ENCODE results near the gene LSS.
A peak's percentile ranks its signal among the peaks of the same experiment; 100 is the strongest.

The LSS gene

DNA sequence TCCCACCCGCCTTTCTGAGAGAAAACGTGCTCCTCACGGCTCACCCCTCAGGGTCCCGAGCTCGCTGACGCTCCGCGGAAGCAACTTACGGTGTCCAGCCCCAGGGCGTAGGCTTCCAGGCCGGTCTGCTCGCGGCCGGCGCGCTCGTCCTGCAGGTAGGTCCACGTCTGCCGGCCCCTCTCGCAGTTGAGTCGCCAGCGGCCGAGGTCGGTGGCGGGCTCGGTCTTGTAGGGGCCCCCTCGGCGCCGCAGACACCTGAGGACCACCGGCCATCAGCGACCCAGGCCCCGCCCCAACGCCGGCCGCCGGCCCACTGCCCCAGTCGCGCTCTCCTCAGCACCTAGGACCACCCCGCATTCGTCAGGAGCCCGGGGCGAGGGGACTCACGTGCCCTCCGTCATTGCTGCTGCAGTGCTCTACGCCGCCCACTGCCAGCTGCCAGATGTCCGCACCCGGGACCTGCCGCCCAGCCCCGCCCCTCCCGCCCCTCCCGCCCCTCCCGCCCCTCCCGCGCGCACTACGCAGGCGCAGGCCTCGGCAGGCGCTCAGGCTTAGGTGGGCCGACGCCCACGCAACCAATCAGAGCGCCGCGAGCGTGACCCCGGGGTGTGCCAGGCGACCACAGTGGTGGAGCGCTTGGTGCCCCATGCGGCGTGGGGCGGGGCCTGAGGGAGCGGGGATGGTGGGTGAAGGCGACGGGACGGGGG is at the start of gene LSS:
Gene LSS (minus strand): TSS at position 430 of the 707 bp plus-strand sequence. CDS start 29 bp downstream, at position 401.
- peak; percentile 89 for DNase-seq (ENCODE audit: low read depth)
- TF ChIP-seq CTCF (IDR thresholded peaks at IDR 0.05; ENCODE audit: control insufficient read depth, insufficient read depth, low read depth, low read length, missing control alignments): no peak

GRCh38 chr21:46274797-46275390 is 46.3 kb upstream of the LSS start:
- H3K4me3 ChIP-seq (ENCODE audit: control insufficient read depth, low read depth, low read length): no peak overlapping the region
- no peak for TF ChIP-seq CTCF (IDR thresholded peaks at IDR 0.05; ENCODE audit: control insufficient read depth, insufficient read depth, low read depth, low read length, missing control alignments)
- DNase-seq (ENCODE audit: low read depth): no peak

More for the DNA sequence above, at the start of gene LSS:
- H3K4me3 ChIP-seq (ENCODE audit: control insufficient read depth, low read depth, low read length): peak within 1 kb of the TSS; percentile 55

DNA sequence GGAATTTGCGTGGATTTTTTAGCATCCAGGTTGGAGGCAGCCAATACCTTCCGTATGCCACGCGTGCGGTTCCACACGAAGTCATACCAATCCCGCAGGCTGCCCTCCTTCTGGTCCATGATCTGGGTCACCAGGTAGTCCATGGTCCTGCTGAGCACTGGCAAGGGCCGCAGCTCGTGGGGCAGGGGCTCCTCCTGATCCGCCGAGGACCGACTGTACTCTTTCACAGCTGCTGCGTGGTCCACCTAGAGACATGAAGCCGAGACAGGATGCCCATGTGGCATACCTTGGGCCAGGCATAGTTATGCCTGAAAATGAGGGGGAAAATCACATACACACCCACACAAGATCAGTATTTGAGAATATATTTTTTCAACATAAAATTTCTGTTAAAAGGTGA is 44.8 kb upstream of the LSS start:
- DNase-seq (ENCODE audit: low read depth): no peak
- no peak for TF ChIP-seq CTCF (IDR thresholded peaks at IDR 0.05; ENCODE audit: control insufficient read depth, insufficient read depth, low read depth, low read length, missing control alignments)

DNA sequence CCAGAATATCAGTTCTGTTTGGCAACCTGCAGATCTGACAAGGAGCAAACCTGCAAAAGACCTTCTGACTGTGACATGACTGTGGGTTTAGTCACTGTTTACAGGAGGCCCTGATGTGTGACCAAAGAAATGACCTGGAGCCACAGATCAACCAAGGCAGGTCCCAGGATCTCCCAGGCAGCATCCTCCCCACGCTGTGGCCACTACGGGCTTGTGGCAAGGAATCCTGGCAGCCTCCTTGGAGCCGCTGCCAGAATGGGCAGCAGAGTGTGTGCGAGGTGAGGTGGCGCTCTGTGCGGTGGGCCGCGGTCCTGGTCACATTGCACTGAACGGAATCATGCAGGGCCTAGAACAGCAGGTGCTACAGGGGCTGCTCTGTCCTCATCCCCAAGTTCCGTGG is 40.9 kb upstream of the LSS start:
- no peak overlapping the region for H3K4me3 ChIP-seq (ENCODE audit: control insufficient read depth, low read depth, low read length)
- DNase-seq (ENCODE audit: low read depth): no peak
- no peak for TF ChIP-seq CTCF (IDR thresholded peaks at IDR 0.05; ENCODE audit: control insufficient read depth, insufficient read depth, low read depth, low read length, missing control alignments)

More for the DNA sequence above, 44.8 kb upstream of the LSS start:
- H3K4me3 ChIP-seq (ENCODE audit: control insufficient read depth, low read depth, low read length): no peak overlapping the region

- TF ChIP-seq CTCF (IDR thresholded peaks at IDR 0.05; ENCODE audit: control insufficient read depth, insufficient read depth, low read depth, low read length, missing control alignments): no peak
- no peak overlapping the region for H3K4me3 ChIP-seq (ENCODE audit: control insufficient read depth, low read depth, low read length)
Measured at GRCh38 chr21:46268371-46268770, 39.8 kb upstream of the LSS start.

GRCh38 chr21:46266946-46267345 is 38.4 kb upstream of the LSS start:
- DNase-seq (ENCODE audit: low read depth): no peak
- H3K4me3 ChIP-seq (ENCODE audit: control insufficient read depth, low read depth, low read length): no peak overlapping the region
- TF ChIP-seq CTCF (IDR thresholded peaks at IDR 0.05; ENCODE audit: control insufficient read depth, insufficient read depth, low read depth, low read length, missing control alignments): no peak

More at GRCh38 chr21:46268371-46268770, 39.8 kb upstream of the LSS start:
- no peak for DNase-seq (ENCODE audit: low read depth)

Measured in AG09309 (cell line).